ENCODE results near the gene TRAPPC12. TPM values are rescaled to one million over a fixed set of nuclear protein-coding genes. Genes with fewer than 3 reads are reported as not detected.
"Not testable (repeated sequence)": the region's sequence is repeated elsewhere in the genome, so short reads cannot be mapped to it uniquely, and the experiment has no call there.

The TRAPPC12 gene
- 10 to 100 TPM; 51.0 to 88.1 (median 61.9) TPM for polyA plus RNA-seq (ENCODE audit: insufficient read length in 10 of 10)
- long read RNA-seq, donor 1, transcript TRAPPC12-201 (12 exons, 2,508 nt): major isoform, 8 of 11 reads
- long read RNA-seq, donor 1, partial matches to known transcripts: 0 of 11 reads
- long read RNA-seq, donor 1, other reads (novel, unspliced or antisense): 0 of 11 reads
- long read RNA-seq, donor 2, transcript TRAPPC12-220 (2 exons, 1,538 nt): major isoform, 5 of 12 reads
- long read RNA-seq, donor 2, partial matches to known transcripts: 0 of 12 reads
- long read RNA-seq, donor 2, other reads (novel, unspliced or antisense): 0 of 12 reads
- long read RNA-seq, donor 3: 0 reads
- long read RNA-seq, donor 4, transcript TRAPPC12-220 (2 exons, 1,538 nt): major isoform, 8 of 12 reads
- long read RNA-seq, donor 4, partial matches to known transcripts: 0 of 12 reads
- long read RNA-seq, donor 4, other reads (novel, unspliced or antisense): 0 of 12 reads
- long read RNA-seq, donor 5, transcript TRAPPC12-220 (2 exons, 1,538 nt): major isoform, 11 of 14 reads
- long read RNA-seq, donor 5, partial matches to known transcripts: 0 of 14 reads
- long read RNA-seq, donor 5, other reads (novel, unspliced or antisense): 0 of 14 reads
- long read RNA-seq, donor 6, transcript TRAPPC12-201 (12 exons, 2,508 nt): minor isoform, 7 of 21 reads
- long read RNA-seq, donor 6, transcript TRAPPC12-220 (2 exons, 1,538 nt): major isoform, 8 of 21 reads
- long read RNA-seq, donor 6, partial matches to known transcripts: 5 of 21 reads
- long read RNA-seq, donor 6, other reads (novel, unspliced or antisense): 0 of 21 reads
- long read RNA-seq, donor 7, partial matches to known transcripts: 0 of 7 reads
- long read RNA-seq, donor 7, other reads (novel, unspliced or antisense): 0 of 7 reads
- long read RNA-seq, donor 8, partial matches to known transcripts: 0 of 2 reads
- long read RNA-seq, donor 8, other reads (novel, unspliced or antisense): 0 of 2 reads
- long read RNA-seq, donor 9, partial matches to known transcripts: 0 of 3 reads
- long read RNA-seq, donor 9, other reads (novel, unspliced or antisense): 0 of 3 reads

DNA sequence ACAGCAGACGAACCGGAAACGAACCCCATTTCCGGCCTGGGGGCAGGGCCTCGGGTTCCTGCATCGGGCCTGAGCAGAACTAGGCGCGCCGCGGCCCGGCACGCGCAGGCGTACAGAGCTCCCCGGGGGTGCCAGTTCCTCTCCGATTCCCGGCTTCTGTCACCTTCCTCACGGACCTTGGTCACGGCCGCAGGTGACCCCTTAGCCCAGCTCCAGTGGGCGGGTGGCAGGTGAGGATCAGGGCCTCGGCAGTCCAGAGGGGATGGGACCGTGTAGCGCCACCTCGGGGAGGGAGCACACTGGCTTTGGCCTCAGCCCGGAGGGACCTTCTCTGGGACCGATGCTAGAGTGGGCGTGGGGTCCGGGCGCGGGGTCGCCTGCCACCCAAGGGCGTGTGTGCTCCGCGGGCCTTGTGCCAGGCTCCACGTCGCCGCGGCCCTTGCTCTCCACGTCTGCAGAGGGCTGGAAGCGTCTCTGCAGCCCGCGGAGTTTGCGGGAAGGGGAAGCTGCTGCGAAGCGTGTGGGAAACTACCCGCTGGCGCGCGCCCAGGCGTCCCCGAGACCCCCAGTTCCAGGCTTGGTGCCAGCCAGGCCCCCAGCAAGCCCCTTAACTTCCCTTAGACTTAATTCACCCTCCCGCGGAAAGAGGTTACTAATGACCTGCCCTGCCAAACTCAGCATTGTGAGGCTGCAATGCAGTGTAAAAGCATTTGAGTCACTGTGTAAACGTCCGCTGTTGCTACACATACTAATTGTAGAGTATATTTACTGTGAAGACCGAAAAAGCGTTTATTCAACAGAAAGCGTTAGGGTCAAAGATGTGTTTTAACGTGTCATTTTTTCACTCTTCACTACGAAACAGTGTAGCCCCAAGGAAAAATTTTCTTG, at the start of gene TRAPPC12:
TRAPPC12 (plus strand) TSS at position 48 of the 888 bp plus-strand sequence. CDS start 7,930 bp downstream, outside the sequence.
- DNase-seq: peak; percentile 89 to 96 (median 93)

DNA sequence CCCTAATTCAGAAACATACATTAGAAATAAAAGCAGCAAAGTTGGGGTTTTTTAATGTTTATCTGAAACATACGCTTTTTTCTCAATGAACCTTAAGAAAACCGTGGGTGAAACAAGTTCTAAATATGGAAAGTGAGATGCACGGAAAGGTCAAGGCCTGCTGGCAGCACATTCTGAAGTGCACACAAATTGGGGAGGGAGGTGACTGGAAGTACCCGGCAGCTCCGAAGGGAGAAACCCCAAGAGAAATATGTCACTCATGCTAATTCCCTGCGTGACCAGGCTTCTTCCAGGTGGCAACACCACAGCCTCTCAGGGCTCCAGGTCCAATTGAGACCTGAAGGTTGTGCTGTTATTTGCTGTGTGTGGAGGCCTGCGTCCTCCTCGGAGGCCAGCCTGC, 47.4 kb upstream of the TRAPPC12 start:
- no peak for DNase-seq

DNA sequence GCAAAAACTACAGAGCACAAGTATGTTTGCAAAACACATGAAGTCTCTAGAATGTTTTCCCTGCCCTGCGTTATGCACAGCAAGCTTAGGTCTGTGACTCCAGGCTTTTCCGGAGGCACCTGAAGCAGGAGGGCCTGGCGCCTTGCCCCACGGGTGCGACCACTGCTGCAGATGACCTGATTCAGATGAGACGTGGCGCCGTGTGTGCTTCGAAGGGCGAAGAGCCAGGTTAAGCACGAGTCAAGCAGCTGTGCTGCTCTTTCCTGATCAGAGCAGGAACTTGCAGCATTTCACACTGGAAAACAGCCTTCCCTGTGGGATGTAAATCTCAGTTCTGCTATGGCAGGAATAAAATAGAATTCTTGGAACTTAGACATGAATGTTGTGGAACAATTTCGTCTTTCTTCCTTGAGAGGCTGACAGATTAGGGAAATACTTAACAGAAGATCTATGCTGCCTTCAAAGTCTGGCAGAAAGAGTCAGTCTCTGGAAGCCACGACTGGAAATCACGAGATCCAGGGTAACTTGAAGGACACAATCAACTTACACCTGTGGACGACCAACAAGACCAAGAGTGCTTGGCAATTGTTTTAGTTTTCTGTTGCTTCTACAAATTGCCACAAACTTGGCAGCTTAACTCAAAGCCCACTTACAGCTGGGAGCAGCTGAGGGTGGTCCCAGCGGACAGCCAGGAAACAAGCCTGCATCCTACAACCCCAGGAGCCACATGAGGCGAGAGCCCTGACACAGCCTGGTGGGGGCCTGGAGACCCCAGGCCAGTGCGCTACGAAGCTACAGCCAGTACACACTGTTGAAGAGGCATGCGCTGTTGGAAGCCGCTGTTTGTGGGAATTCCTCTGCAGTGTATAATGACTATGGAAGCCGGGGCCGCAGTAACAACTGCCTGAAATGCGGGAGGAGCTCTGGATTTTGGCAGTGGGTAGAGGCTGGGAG, 44.8 kb upstream of the TRAPPC12 start:
- DNase-seq: peak; percentile 81 to 93 (median 88)

DNA sequence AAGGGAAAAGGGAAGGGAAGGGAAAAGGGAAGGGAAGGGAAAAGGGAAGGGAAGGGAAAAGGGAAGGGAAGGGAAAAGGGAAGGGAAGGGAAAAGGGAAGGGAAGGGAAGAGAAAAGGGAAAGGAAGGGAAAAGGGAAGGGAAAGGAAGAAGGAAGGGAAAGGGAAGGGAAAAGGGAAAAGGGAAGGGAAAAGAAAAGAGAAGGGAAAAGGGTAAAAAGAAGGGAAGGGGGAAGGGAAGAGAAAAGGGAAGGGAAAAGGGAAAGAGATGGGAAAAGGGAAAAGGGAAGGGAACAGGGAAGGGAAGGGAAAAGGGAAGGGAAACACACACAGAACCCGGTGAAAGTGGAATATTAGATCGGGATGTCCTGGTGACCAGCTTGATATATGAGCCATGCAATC, 42.6 kb upstream of the TRAPPC12 start:
- DNase-seq: no peak

DNA sequence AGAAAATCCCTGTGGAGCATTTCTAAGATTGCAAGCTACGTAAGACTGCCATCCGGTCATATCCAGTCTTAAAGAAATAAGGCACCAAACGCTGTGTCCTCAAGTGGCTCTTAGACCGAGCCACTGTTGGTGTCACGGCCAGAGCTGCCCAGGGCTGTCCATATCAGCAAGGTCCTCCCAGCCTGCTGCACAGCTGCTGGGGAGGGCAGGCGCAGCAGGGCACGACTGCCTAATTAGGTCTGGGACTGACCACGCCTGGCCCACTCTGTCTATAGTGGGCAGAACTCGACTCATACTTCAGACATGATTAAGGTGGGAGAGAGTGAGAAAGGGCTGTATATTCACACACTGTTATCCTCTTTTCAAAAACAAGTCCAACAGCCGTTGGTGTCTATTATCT, 41.2 kb upstream of the TRAPPC12 start:
- no peak for DNase-seq

DNA sequence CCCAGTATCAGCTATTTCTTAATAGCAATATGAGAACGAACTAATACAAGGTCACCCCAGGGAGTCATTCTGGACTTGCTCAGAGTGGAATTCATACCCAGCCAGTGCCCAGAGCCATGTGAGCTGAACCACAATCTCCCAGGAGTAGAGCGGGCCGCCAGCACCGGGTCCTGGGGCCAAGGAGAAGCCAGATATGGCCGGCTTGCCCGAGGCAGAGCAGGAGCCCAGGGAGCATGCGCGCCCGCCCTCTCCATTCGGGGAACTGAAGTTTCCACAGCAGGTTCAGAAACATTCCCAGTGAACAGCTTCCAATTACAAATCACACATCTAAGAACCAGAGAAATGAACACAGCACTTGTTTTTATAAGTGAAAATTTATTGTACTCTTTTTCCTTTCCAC, 39.4 kb upstream of the TRAPPC12 start:
- DNase-seq: no peak

DNA sequence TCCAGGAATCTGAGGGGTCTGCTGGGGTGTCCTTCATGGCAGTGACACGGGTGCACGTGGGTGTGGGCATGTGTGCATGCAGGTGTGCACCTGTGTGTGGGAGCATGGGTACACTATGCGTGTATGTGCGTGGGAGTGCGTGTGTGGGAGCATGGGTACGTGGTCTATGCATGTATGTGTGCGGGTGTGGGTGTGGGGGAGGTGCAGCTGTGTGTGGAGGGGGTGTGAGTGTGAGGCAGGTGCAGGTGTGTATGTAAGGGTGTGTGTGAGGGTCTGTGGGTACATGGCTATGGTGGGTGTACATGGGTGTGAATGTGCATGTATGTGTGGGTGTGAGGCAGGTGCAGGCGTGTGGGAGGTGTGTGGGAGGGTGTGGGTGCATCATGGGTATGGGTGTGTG, 38.2 kb upstream of the TRAPPC12 start:
- DNase-seq: no peak

DNA sequence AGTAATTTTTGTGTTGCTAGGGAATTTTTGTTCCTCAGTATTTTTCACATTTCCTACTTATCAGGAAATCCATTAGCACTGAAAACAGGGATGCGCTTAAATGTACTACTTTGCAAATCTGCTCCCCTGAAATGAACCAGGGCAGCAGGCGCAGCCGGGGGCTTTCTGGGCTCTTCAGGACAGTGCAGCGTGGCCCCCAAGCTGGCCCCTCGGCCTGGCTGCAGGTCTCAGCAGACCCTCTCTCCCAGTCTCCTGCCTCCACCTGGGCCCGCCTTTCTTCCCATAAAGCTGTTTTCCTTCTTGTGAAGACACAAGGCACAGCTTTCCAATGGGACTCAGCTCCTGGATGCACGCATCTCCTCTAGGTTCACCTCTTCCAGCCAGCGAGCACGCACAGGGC, 37.2 kb upstream of the TRAPPC12 start:
- no peak for DNase-seq

DNA sequence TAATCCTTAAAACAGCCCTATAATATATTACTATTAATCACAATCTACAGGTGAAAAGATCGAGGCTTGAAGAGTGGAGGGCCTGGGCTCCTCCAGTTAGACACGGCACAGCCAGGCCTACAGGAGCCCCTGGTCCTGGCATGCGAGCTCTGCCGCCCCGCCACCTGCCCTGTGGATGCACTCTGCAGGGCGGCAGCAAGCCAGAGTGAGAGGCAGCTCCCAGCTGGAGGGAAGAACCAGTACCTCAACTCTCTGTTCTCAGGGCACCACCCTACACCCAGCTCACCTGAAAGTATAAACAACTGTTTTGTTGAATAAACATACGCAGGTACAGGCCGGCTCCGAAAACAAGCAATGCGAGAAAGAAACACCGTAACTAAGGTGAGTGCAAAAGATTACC, 36.5 kb upstream of the TRAPPC12 start:
- DNase-seq: no peak

DNA sequence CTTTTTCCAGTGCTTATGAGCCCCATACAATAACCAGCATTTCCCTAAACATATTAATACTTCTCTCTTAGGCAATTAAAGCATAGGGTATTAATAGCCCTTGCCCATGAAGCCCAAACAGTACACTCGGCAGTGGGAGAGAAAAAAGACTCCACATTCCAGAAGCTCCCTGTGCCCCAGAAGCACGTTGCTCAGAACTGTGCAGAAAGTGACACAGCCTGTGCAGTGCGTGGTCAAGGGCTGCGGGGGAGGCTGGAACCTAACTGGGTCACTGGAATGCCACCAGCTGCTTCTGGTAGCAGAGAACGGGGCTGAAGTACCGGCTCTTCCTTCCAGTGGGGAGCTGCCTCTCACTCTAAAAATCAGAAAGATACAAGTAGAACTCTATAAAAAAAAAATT, 34.6 kb upstream of the TRAPPC12 start:
- no peak for DNase-seq

DNA sequence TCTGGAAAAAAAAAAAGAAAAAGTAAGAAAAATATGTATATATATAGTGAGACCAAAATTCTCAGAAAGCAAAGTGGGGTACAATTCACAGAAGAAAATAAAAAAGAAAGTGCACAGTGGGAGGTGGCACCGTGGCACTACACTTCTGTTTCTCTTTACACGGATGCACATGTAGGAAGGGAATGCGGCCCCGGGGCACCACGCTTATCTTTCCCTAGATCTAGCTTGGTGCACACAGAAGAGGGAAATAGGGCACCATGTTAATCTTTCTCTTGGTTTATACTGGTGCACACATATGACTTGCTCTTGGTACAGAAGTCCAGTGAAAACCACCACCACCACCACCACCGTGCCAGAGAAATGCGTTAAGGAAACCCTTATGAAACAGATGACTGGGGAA, 33.9 kb upstream of the TRAPPC12 start:
- no peak for DNase-seq

DNA sequence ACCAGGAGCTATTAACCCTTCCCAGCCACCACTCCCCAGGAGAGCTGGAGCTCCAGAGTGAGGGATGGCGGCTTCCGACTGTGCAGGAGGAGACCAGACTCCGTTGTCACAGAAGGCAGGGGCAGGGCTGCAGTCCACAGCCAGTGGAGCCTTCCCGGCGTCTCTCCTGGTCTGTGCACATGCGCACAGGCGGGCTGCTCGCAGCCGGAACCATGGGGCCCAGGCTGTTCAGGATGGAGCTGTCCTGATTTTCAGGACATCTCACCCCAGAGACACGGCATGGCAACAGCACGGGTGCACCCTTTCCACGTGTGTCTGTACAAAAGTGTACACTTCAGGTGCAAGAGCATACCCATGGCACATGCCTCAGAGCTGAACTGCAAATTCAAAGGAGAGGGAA, 30.7 kb upstream of the TRAPPC12 start:
- no peak for DNase-seq

DNA sequence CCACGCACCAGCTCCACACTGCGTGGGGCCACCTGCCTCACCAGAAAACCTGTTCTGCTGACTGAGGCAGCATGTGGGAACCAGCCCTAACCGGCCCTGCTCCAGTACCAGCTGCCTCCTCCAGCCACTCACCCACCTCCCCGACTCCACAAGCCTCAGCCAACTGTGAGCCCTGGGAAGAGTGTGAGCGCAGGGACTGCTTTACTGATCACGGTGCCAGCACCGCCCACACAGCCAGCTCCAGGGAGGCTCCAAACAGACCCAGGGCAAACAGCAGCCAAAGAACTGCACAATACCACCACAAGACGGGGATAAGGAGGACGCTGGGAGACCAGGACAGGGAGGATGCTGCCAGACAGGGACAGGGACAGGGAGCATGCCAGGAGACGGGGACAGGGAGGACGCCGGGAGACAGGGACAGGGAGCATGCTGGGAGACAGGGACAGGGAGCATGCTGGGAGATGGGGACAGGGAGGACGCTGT, 30.2 kb upstream of the TRAPPC12 start:
- peak in 2 of 3 donors; percentile 9 to 17 for DNase-seq

DNA sequence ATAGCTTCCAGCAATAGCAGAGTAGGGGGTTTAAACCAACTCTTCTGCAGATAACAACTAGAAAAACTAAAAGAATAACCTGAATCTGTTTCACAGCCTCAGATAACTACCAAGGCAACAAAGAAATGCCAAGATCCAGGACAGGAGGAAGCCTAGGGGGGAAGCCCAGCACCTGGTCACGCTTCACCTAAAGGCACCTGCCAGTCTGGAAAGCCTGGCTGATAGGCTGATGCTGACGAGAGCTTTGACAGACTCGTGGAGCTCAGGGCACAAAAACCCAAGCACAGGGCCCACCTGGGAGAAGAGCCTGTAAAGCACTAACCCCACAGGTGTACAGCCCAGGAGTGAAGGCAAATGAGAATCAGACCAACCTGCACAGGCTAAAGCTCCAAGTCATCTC, 24.5 kb upstream of the TRAPPC12 start:
- DNase-seq: no peak

DNA sequence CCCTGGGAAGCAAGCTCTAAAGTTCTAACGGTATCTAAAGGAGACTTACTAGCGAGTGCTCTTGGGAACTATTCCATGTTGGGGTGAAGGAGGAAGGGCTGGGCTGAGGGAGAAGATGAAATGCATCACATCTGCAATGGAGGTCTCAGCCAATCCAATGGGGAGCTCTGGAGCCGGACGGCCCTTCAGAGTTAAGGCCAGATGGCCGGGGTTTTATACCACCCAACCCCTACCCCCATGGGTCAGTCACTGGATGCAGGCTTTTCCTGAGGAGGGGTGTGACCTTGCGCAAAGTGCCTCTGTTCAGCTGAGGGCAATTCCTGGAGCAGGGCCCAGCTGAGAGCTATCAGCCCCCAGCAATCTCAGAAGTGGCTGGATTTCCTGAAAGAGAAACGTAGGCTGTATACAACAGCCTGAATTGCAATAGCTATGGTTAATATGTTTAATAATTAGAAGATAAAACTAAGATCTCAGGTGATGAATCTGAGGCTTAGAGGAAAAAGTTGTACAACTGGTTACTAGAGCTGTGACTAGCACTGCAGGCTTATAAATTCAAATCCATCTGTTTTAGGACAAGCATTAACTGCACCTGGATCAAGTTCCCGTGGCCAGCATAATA, 23.4 kb upstream of the TRAPPC12 start:
- DNase-seq: no peak

DNA sequence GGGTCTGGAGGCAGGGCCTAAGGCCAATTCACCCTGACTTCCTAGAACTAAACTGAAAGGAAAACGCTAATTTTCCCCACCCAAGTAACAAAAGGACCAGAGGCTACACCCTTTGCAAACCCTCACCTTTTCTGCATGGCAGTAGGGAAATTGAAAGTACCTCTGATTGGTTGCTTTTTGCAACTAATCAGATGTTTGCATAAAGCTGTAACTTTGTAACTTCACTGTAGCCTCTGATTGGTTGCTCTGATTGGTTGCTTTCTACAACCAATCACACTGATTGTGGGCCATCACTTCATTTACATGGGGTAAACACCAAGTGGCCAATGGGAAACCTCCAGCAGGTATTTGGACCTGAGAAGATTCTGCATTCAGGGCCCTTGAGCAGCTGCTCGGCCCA, 22.7 kb upstream of the TRAPPC12 start:
- no peak for DNase-seq

DNA sequence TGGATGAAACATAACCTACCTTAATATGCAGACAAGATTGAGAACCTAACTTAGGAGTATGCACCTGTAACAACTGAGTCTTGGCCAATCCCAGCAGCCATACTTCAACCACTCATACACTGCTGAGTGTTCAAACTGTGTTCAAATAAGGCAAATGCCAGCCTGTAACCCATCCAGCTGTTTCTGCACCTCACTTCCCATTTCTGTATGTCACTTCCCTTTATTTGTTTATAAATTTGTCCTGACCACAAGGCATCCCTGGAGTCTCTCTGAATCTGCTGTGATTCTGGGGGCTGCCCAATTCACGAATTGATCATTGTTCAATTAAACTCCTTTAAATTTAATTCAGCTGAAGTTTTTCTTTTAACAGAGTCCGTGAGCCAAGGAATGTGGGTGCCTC, 22.0 kb upstream of the TRAPPC12 start:
- not testable (repeated sequence) for DNase-seq

DNA sequence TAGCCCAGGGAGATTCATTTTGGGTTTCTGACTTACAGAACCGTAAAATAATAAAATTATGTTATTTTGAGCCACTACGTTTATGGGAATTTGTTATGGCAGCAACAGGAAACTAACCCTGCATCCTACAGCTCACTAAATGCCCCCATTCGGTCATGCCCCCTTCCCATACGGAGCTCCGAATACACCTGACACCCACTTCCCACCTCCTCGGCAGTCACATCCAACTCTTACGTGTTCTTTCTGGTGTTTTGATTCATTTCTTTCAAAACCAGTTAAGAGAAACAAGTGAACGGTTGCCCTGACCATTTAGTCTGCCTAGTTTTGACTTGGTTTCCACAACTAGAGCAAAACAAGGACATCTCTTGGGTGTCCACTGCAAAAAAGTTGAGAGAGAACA, 21.6 kb upstream of the TRAPPC12 start:
- DNase-seq: no peak

DNA sequence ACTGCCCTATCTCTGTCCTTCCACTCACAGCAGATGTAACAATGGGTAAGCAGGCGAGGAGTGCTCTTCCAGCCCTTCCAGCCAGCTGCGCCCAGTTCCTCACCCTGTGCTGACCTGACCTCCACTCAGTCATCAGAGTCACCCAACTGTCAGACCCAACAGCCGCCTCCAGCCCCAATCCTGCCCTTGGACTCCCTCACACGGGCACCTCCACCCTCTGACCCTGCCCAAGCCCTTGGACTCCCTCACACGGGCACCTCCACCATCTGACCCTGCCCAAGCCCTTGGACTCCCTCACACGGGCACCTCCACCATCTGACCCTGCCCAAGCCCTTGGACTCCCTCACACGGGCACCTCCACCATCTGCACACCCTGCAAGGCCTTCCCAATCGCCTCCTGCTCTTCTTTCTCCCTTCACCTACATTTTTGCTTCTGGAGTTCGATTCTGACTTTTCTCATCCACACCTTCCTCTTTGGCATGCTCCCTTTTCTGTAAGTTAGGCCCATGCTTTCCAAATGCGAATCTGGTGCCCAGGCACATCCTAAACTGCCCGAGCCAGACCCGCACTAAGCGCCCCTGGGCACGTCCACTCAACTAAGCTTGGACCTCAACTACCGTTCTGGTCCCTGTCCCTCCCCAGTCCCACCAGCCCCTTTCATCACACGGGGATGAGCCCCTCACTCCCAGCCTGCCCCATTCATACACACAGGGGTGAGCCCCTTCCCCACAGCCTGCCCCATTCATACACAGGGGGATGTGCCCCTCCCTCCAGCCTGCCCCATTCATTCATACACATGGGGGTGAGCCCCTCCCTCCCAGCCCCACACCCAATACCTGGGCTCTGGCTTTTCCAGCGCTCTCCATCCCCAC, 17.7 kb upstream of the TRAPPC12 start:
- no peak for DNase-seq

Measured in muscle of back (tissue), 13 donors.